Esophagus squamous epithelium (tissue), 5 donors: ENCODE results near the gene P4HB. TPM values are rescaled to one million over a fixed set of nuclear protein-coding genes. Genes with fewer than 3 reads are reported as not detected.

Experiments
- DNase-seq: peaks from one replicate; lab custom pipeline; 2025; lab: John Stamatoyannopoulos, UW
- H3K27ac ChIP-seq, 4 donors: fragments of 200-600 bp; sonication (generic); one replicate each; pipeline ENCODE4 v1.5.1; 2016 to 2019; ENCODE audit warnings: mild to moderate bottlenecking in 1 of 4
- H3K27me3 ChIP-seq, 4 donors: fragments of 200-600 bp; sonication (generic); 1 replicate in 3 of 4; 2 replicates in 1 of 4; pipeline versions ENCODE4 v1.5.1 to v1.6.0; 2017 to 2021; ENCODE audit warnings: antibody characterized with exemption in 1 of 4
- H3K36me3 ChIP-seq, 3 donors: fragments of 200-600 bp; sonication (generic); one replicate each; pipeline ENCODE4 v1.5.1; 2016 to 2019
- H3K4me1 ChIP-seq, 3 donors: fragments of 200-600 bp; sonication (generic); one replicate each; pipeline ENCODE4 v1.5.1; 2017 to 2019
- H3K4me3 ChIP-seq, 4 donors: fragments of 200-600 bp; sonication (generic); 1 replicate in 3 of 4; 2 replicates in 1 of 4; pipeline ENCODE4 v1.5.1; 2016 to 2019; ENCODE audit warnings: mild to moderate bottlenecking in 2 of 4, moderate library complexity in 1 of 4
- H3K9me3 ChIP-seq, 3 donors: fragments of 200-600 bp; sonication (generic); one replicate each; pipeline ENCODE4 v1.5.1; 2016 to 2019
- CTCF ChIP-seq, 6 experiments: fragments of 450-650 bp in 4 of 6; fragments of 200-600 bp in 2 of 6; sonication (generic) in 2 of 6; IDR thresholded peaks; one replicate each; pipeline ENCODE4 v1.5.1; 2016 to 2019; ENCODE audit warnings: antibody characterized with exemption in 6 of 6, mild to moderate bottlenecking in 4 of 6, moderate library complexity in 4 of 6
- POLR2A ChIP-seq, 4 donors: fragments of 450-650 bp; IDR thresholded peaks; one replicate each; pipeline ENCODE4 v1.6.1; 2017; ENCODE audit warnings: antibody characterized with exemption in 4 of 4, mild to moderate bottlenecking in 4 of 4, moderate library complexity in 3 of 4
- WGBS, 2 donors: methylation state at CpG; one replicate each; pipeline ENCODE4 v1.1.5; 2018; 5-methylcytosine and 5-hydroxymethylcytosine counted together
- intact Hi-C: fragments of 100-400 bp; cut with DNase I; formaldehyde crosslinking; loops from one replicate; pipeline ENCODE4 v1.15.0; 2022
- total RNA-seq, 4 donors: library from RNA; depleted of rRNA; stranded (reverse); fragments of >200 nt; gene quantifications; one replicate each; pipeline ENCODE4 v1.1.0, GENCODE V29; 2016
- donor health status: DM: yes; HTN: yes; CAD: no.

Gene P4HB
- total RNA-seq, 4 donors from 2014 or later = 459 to 2,191 (median 1,569) TPM

- Histone ChIP-seq H3K36me3 (peaks cover 2 to 44% (median 7%) of the 10 kb centered on the region in 3 donors), H3K27me3 (no peaks in the 10 kb centered on the region), H3K9me3 (no peaks in the 10 kb centered on the region), H3K4me3 (no peak overlapping the region), H3K4me1 (peaks cover 41 to 85% (median 46%) of the 10 kb centered on the region in 3 donors), H3K27ac (peak overlapping the region in 2 of 4 donors; percentile 45 to 57)
- no peak for DNase-seq
- no peak for TF ChIP-seq POLR2A (IDR thresholded peaks at IDR 0.05)
- TF ChIP-seq CTCF (IDR thresholded peaks at IDR 0.05) = no peak
- WGBS, 2 donors = 64 to 78% methylated on average over 6 of the region's 6 CpGs
- intact Hi-C loops = no loop called here
Observed at GRCh38 chr17:81863123-81863675, 2.9 kb upstream of the P4HB start.

DNA sequence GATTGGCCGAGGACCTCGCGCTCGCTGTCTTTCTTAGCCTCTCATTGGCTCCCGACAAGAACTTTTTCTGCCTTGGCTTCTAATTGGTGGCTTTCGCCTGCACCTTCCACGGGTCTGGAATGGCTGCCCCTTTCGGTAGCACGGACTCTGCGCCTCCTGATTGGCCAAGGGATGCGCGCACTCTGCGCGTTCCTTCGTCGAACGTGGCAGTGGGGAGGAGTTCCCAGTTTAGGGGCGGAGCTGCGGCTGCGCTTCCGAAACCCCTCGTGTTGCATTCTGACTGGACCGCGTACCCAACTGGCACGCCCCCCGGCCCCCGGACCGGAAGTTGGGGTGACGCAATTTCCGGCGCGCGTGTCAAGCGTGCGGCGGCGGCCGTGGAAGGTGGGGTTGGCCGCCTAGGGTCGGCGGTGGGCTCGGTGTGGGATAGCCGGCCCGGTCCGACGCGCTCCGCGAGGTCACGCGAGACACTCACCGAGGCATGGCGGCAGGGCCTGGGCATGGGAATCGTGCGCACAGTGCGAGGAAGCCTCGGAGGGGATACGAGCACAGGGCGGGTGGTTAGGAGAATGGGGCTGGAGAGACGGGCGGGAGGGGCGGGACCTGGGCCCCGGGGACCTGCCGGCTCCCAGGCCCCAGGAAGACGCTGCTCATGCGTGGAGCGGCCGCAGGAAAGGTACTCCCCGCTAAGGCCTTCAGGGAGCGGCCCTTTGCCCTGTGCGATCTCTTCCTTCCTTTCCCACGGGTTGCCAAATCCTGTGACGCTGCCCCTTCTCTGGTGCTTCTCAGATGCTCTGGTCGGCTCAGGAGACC lies 627 bp upstream of the P4HB start:
- no peaks in the 10 kb centered on the region for H3K27me3 ChIP-seq
- TF ChIP-seq POLR2A (IDR thresholded peaks at IDR 0.05) (peak in 3 of 4 donors; percentile 92 to 99 (median 99)), CTCF (IDR thresholded peaks at IDR 0.05) (peak in 1 of 6 experiments; percentile 4)
- H3K27ac ChIP-seq = peak overlapping the region; percentile 96 to 100 (median 99)
- WGBS, 2 donors = 0% methylated on average over 29 of the region's 74 CpGs; no CpG with 5 or more reads in 1 of the 2 donors
- peak; percentile 96 for DNase-seq
- H3K36me3 ChIP-seq = peaks cover 0 to 52% (median 0%) of the 10 kb centered on the region in 3 donors
- peak overlapping the region; percentile 73 to 97 (median 91) for H3K4me3 ChIP-seq
- intact Hi-C loops = no loop called here
- H3K4me1 ChIP-seq = peaks cover 31 to 85% (median 46%) of the 10 kb centered on the region in 3 donors
- H3K9me3 ChIP-seq = no peaks in the 10 kb centered on the region

DNA sequence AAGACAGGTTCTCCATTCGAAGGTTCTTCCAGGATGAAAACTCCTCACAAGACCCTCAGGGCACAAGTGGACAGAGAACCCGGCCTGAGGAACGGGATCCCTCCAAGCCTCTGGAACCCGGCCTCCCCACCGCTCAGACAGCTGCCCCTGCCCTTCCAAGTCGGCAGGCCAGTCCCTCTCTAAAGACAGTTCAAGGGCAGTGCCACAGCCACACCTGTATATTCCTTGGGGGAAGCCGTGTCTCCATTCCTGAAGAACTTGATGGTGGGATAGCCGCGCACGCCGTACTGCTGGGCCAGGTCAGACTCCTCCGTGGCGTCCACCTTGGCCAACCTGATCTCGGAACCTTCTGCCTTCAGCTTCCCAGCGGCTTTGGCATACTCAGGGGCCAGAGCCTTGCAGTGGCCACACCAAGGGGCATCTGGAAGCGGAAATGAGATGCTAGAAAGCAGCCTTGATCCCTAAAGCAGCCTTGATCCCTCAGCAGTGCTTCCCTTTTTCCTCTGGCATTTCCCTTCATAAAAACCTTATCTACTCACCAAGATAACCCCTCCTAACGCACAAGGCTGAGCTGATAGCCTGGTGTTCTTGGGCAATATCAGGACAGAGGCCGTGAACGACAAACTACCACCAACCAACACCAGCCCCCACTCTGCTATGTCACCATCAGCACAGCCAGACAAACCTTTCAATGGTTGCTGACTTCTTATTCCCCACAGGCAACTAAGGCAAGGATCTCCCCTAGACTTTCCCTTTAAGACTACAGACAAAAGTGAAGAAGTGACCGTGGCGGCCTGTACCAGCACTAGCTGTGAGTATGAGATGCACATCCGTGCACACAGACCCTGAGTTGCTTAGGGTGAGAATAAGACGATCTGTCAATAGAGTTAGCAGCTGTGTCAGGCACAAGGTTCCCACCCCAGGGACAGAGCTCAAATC lies 1.1 kb downstream of the P4HB start:
- Histone ChIP-seq H3K9me3 (no peaks in the 10 kb centered on the region), H3K27me3 (no peaks in the 10 kb centered on the region), H3K4me1 (peaks cover 39 to 88% (median 58%) of the 10 kb centered on the region in 3 donors), H3K4me3 (peak overlapping the region; percentile 69 to 95 (median 90)), H3K27ac (peak overlapping the region; percentile 92 to 99 (median 98)), H3K36me3 (peaks cover 2 to 62% (median 3%) of the 10 kb centered on the region in 3 donors)
- WGBS, 2 donors = 27 to 50% methylated on average over 8 to 14 of the region's 23 CpGs
- intact Hi-C loops = no loop called here
- DNase-seq = no peak
- no peak for TF ChIP-seq POLR2A (IDR thresholded peaks at IDR 0.05)
- no peak for TF ChIP-seq CTCF (IDR thresholded peaks at IDR 0.05)

DNA sequence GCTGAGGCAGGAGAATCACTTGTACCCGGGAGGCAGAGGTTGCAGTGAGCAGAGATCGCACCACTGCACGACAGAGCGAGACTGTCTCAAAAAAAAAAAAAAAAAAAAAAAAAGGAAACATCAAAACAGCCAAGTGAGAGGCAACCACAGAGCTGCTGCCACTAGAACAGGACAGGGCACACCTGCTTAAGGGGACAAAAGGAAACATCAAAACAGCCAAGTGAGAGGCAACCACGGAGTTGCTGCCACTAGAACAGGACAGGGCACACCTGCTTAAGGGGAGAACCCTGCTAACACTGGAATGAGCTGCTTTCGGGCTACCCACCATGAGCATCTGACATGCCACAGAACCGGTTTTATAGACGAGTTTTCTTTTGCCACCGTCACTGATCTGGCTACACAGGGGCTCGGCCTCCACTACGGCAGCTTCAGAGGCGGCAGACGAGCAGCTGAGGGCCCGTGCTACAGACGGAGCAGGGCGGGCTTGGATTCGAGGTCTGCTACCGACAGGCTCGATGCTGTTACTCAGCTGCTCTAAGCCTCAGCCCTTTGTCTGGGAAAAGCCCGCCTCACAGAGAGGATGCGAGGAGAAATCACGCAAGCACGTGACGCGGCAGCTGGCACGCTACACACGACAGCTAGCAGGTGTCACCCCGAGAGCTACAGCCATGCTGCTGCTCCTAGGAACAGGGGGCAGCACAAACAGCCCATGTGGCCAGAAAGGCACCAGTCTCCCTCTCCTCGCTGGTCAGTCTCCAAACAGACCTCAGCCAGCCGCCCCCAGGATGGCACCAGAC lies 2.0 kb downstream of the P4HB start:
- DNase-seq = no peak
- H3K4me3 ChIP-seq = peak overlapping the region; percentile 69 to 95 (median 90)
- TF ChIP-seq POLR2A (IDR thresholded peaks at IDR 0.05) = no peak
- no peak for TF ChIP-seq CTCF (IDR thresholded peaks at IDR 0.05)
- H3K36me3 ChIP-seq = peaks cover 11 to 62% (median 12%) of the 10 kb centered on the region in 3 donors
- H3K4me1 ChIP-seq = peaks cover 40 to 85% (median 55%) of the 10 kb centered on the region in 3 donors
- intact Hi-C loops = no loop called here
- H3K27me3 ChIP-seq = no peaks in the 10 kb centered on the region
- peak overlapping the region; percentile 92 to 99 (median 98) for H3K27ac ChIP-seq
- H3K9me3 ChIP-seq = no peaks in the 10 kb centered on the region
- 45 to 51% methylated on average over 8 to 12 of the region's 30 CpGs for WGBS, 2 donors
